ENCODE data around the gene GUCA1A.

GUCA1A gene

GRCh38 chr6:42137194-42137753 lies 35.9 kb upstream of the GUCA1A start:
- no peak for TF ChIP-seq CTCF (IDR thresholded peaks at IDR 0.05; ENCODE audit: low read depth, low read length, missing control alignments)
- no peak for DNase-seq (ENCODE audit: low read depth)
- in situ Hi-C loops (cut with HindIII; ENCODE audit: low sequenced_read_pairs) = no loop called here
- H3K4me3 ChIP-seq (ENCODE audit: low read depth, low read length) = no peak overlapping the region

- no peak for DNase-seq (ENCODE audit: low read depth)
- in situ Hi-C loops (cut with HindIII; ENCODE audit: low sequenced_read_pairs) = no loop called here
- no peak for TF ChIP-seq CTCF (IDR thresholded peaks at IDR 0.05; ENCODE audit: low read depth, low read length, missing control alignments)
- no peak overlapping the region for H3K4me3 ChIP-seq (ENCODE audit: low read depth, low read length)
These were observed 35.0 kb upstream of the GUCA1A start for GRCh38 chr6:42138190-42138589.

GRCh38 chr6:42138630-42139619 lies 34.2 kb upstream of the GUCA1A start:
- TF ChIP-seq CTCF (IDR thresholded peaks at IDR 0.05; ENCODE audit: low read depth, low read length, missing control alignments) = no peak
- in situ Hi-C loops (cut with HindIII; ENCODE audit: low sequenced_read_pairs) = no loop called here
- no peak for DNase-seq (ENCODE audit: low read depth)
- no peak overlapping the region for H3K4me3 ChIP-seq (ENCODE audit: low read depth, low read length)

GRCh38 chr6:42140032-42140431 lies 33.1 kb upstream of the GUCA1A start:
- in situ Hi-C loops (cut with HindIII; ENCODE audit: low sequenced_read_pairs) = no loop called here
- TF ChIP-seq CTCF (IDR thresholded peaks at IDR 0.05; ENCODE audit: low read depth, low read length, missing control alignments) = no peak
- DNase-seq (ENCODE audit: low read depth) = no peak
- no peak overlapping the region for H3K4me3 ChIP-seq (ENCODE audit: low read depth, low read length)

- TF ChIP-seq CTCF (IDR thresholded peaks at IDR 0.05; ENCODE audit: low read depth, low read length, missing control alignments) = no peak
- no peak for DNase-seq (ENCODE audit: low read depth)
- peak overlapping the region; percentile 50 for H3K4me3 ChIP-seq (ENCODE audit: low read depth, low read length)
- in situ Hi-C loops (cut with HindIII; ENCODE audit: low sequenced_read_pairs) = no loop called here
These were observed 32.2 kb upstream of the GUCA1A start for GRCh38 chr6:42140756-42141602.

- DNase-seq (ENCODE audit: low read depth) = no peak
- no peak for TF ChIP-seq CTCF (IDR thresholded peaks at IDR 0.05; ENCODE audit: low read depth, low read length, missing control alignments)
- H3K4me3 ChIP-seq (ENCODE audit: low read depth, low read length) = peak overlapping the region; percentile 50
- in situ Hi-C loops (cut with HindIII; ENCODE audit: low sequenced_read_pairs) = no loop called here
These were observed 31.5 kb upstream of the GUCA1A start for GRCh38 chr6:42141603-42142117.

Measured in astrocyte of the cerebellum (primary cell).